WTC11 (cell line): ENCODE results near the gene LILRA6.

Source experiments
- ERG ChIP-seq: fragments of 250-450 bp; sonication (Bioruptor Pico); IDR thresholded peaks from 2 replicates; pipeline ENCODE4 v1.8.0; 2021; ENCODE audit warnings: mild to moderate bottlenecking
- TF ChIP-seq, protein P1 (sequence below): fragments of 200-600 bp; IDR thresholded peaks from 2 replicates; pipeline ENCODE4 v1.8.0; 2022; ENCODE audit warnings: antibody characterized with exemption

GRCh38 chr19:54262470-54262869 is 19.9 kb upstream of the LILRA6 start:
- TF ChIP-seq, protein P1, sequence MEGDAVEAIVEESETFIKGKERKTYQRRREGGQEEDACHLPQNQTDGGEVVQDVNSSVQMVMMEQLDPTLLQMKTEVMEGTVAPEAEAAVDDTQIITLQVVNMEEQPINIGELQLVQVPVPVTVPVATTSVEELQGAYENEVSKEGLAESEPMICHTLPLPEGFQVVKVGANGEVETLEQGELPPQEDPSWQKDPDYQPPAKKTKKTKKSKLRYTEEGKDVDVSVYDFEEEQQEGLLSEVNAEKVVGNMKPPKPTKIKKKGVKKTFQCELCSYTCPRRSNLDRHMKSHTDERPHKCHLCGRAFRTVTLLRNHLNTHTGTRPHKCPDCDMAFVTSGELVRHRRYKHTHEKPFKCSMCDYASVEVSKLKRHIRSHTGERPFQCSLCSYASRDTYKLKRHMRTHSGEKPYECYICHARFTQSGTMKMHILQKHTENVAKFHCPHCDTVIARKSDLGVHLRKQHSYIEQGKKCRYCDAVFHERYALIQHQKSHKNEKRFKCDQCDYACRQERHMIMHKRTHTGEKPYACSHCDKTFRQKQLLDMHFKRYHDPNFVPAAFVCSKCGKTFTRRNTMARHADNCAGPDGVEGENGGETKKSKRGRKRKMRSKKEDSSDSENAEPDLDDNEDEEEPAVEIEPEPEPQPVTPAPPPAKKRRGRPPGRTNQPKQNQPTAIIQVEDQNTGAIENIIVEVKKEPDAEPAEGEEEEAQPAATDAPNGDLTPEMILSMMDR: no peak
- TF ChIP-seq ERG (CRISPR knock-in tag): no peak
